A549 (cell line): ENCODE measurements around the gene SH3PXD2B.

Experiments used
- CEBPB ChIP-seq, 2 experiments: fragments of >200 bp in 1 of 2; sonication (Bioruptor Twin) in 1 of 2; formaldehyde crosslinking in 1 of 2; IDR thresholded peaks; 2 replicates each; pipeline ENCODE4 v1.6.1; 2012 to 2016
- TF ChIP-seq, protein P1 (sequence below): fragments of >200 bp; sonication (Bioruptor Twin); formaldehyde crosslinking; IDR thresholded peaks from 3 replicates; pipeline ENCODE4 v1.5.1; 2016

DNA sequence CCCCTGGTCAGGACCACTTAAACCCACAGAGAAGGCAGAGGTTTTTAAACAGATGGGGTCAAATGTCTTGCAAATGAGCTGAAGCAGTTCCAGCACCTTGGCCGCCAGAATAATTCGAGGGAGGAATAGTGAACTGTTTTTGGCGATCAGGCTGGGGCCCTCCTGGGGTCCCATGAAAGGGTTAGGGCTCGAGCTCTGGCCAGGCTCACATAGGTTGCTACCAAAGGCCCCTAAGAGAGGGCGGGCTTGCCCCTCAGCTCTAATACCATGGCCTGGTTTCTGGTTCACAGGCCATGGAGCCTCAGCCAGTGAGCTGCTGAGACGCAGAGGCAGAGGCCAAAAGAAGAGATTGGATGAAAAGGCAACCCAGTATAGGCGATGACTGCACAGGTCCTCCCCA lies 96.0 kb downstream of the SH3PXD2B start:
- TF ChIP-seq, protein P1, sequence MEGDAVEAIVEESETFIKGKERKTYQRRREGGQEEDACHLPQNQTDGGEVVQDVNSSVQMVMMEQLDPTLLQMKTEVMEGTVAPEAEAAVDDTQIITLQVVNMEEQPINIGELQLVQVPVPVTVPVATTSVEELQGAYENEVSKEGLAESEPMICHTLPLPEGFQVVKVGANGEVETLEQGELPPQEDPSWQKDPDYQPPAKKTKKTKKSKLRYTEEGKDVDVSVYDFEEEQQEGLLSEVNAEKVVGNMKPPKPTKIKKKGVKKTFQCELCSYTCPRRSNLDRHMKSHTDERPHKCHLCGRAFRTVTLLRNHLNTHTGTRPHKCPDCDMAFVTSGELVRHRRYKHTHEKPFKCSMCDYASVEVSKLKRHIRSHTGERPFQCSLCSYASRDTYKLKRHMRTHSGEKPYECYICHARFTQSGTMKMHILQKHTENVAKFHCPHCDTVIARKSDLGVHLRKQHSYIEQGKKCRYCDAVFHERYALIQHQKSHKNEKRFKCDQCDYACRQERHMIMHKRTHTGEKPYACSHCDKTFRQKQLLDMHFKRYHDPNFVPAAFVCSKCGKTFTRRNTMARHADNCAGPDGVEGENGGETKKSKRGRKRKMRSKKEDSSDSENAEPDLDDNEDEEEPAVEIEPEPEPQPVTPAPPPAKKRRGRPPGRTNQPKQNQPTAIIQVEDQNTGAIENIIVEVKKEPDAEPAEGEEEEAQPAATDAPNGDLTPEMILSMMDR = no peak
- no peak for TF ChIP-seq CEBPB (IDR thresholded peaks at IDR 0.05)
